Measurements from ENCODE around the gene REG3G. TPM values are rescaled to one million over a fixed set of nuclear protein-coding genes. Genes with fewer than 3 reads are reported as not detected.

REG3G gene
- total and polyA plus RNA-seq, 2 of the 4 experiments (the other 2 are of a cell fraction), result not detected

- BruUV-seq (replicated peaks), result no TSS peak
- Histone ChIP-seq H2BK5ac (ENCODE audit: low read depth, low read length, poor library complexity, severe bottlenecking) (no peak overlapping the region), H3K4ac (ENCODE audit: low read depth, low read length) (no peak overlapping the region), H2BK120ac (ENCODE audit: low read depth, low read length) (no peak overlapping the region), H3K36me3 (ENCODE audit: control insufficient read depth, insufficient read depth, low read length) (no peaks in the 10 kb centered on the region), H3K4me1 (ENCODE audit: control insufficient read depth, insufficient read depth, low read length) (no peaks in the 10 kb centered on the region), H2BK15ac (ENCODE audit: low read depth, low read length) (no peak overlapping the region), H3K4me2 (ENCODE audit: low read depth, low read length) (no peak overlapping the region), H3K79me1 (ENCODE audit: low read depth in 1 of 2, low read length in 2 of 2) (no peaks in the 10 kb centered on the region), H2AK5ac (ENCODE audit: low read depth, low read length) (no peak overlapping the region), H4K20me1 (ENCODE audit: insufficient read depth, low read length) (no peaks in the 10 kb centered on the region), H2BK20ac (ENCODE audit: low read depth, low read length) (no peak overlapping the region), H3K27ac (ENCODE audit: insufficient read depth, low read length) (no peak overlapping the region), H3K9me1 (ENCODE audit: insufficient read depth, low read length) (no peaks in the 10 kb centered on the region), H4K5ac (ENCODE audit: low read depth, low read length) (no peak overlapping the region), H3K56ac (ENCODE audit: extremely low read depth, insufficient read depth, low read length) (no peak overlapping the region), H3K9me3 (ENCODE audit: control insufficient read depth, insufficient read depth, low read length) (peaks cover 3% of the 10 kb centered on the region; the same call in 1 of the 2 replicates), H3K27me3 (ENCODE audit: control insufficient read depth, insufficient read depth, low read length) (no peaks in the 10 kb centered on the region), H4K8ac (ENCODE audit: low read depth in 2 of 2, low read length in 2 of 2) (no peak overlapping the region), H2AFZ (replicated peaks; ENCODE audit: low read length, poor library complexity) (no peak overlapping the region), H3K23ac (ENCODE audit: low read depth, low read length) (no peak overlapping the region), H3K4me3 (ENCODE audit: insufficient read depth, low read depth, low read length) (no peak overlapping the region), H4K91ac (ENCODE audit: insufficient read depth, low read depth, low read length) (no peak overlapping the region), H3K14ac (replicated peaks; ENCODE audit: low read depth, low read length) (no peak overlapping the region), H3K9ac (ENCODE audit: low read depth, low read length) (no peak overlapping the region), H2AK9ac (replicated peaks; ENCODE audit: low read depth, low read length, poor library complexity) (no peak overlapping the region), H3K18ac (ENCODE audit: low read depth, low read length) (no peak overlapping the region)
- ATAC-seq (ENCODE audit: low read depth) (no peak), DNase-seq (no peak)
- WGBS, 2 experiments (ENCODE audit: extremely low coverage in 2 of 2, insufficient read length in 1 of 2), result no CpG with 5 or more reads among the region's 9 CpGs
- intact Hi-C loops (cut with micrococcal nuclease) (no loop called here), dilution Hi-C loops (cut with HindIII; ENCODE audit: low sequenced_read_pairs, unreplicated experiment) (no loop called here), in situ Hi-C loops (cut with MboI; ENCODE audit: low sequenced_read_pairs) (no loop called here)
- TF ChIP-seq MXI1 (IDR thresholded peaks at IDR 0.05; ENCODE audit: borderline replicate concordance, low read depth, low read length), result no peak
- peak; percentile 28; the same call in 1 of the 2 replicates for TF ChIP-seq SMC3 (IDR thresholded peaks at IDR 0.05; ENCODE audit: low read depth, low read length)
- peak; percentile 50 for TF ChIP-seq CTCF (conservative IDR thresholded peaks at IDR 0.05; ENCODE audit: low read depth, low read length)
- TF ChIP-seq RAD21 (IDR thresholded peaks at IDR 0.05; ENCODE audit: low read length), result peak; percentile 59
- ChIA-PET POLR2A (ENCODE audit: unreplicated experiment) (no interaction called here), CTCF (no interaction called here)
Observed at GRCh38 chr2:78979380-78980151, 45.9 kb upstream of the REG3G start.

All from IMR-90 (cell line).